Measurements from ENCODE around the gene RFX2.
"Not testable (repeated sequence)": the region's sequence is repeated elsewhere in the genome, so short reads cannot be mapped to it uniquely, and the experiment has no call there.

The RFX2 gene

GRCh38 chr19:6038634-6039405 lies 71.5 kb downstream of the RFX2 start:
- DNase-seq (ENCODE audit: low spot score), result no peak

GRCh38 chr19:6035026-6035425 lies 75.3 kb downstream of the RFX2 start:
- DNase-seq (ENCODE audit: low spot score), result no peak

DNA sequence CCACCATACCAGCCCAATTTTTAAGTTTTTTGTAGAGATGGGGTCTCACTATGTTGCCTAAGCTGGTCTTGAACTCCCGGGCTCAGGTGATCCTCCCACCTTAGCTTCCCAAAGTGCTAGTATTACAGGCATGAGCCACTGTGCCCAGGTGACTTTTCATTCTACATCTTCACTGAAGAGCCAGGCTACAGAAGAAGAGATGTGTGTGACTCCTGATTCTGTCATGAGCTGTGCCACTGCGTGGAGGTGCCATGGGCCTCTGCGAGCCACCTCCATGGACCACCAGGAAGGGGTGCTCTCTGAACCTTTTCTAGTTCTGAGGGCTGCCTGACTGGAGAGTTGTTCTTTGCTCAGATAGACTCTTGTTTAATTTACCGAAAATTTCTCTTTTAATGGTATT lies 75.8 kb downstream of the RFX2 start:
- DNase-seq (ENCODE audit: low spot score), result no peak

DNA sequence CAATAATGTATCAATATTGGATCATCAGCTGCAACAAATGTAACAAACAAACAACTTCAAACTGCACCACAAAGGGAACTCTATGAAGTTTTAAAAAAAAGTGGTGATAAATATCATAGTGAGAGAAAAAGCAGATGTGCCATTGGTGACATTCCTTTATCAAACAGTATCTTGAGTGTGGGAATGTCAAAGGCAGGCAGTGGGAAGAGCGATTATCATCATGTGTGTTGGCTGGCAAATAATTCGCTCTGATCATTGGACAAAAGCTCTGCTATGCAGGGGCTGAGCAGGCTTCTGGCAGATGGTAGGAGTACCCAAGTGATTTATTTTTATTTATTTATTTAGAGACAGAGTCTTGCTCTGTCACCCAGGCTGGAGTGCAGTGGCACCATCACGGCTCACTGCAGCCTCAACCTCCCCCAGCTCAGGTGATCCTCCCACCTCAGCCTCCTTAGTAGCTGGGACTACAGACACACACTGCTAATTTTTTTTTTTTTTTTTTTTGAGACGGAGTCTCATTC lies 76.5 kb downstream of the RFX2 start:
- no peak for DNase-seq (ENCODE audit: low spot score)

DNA sequence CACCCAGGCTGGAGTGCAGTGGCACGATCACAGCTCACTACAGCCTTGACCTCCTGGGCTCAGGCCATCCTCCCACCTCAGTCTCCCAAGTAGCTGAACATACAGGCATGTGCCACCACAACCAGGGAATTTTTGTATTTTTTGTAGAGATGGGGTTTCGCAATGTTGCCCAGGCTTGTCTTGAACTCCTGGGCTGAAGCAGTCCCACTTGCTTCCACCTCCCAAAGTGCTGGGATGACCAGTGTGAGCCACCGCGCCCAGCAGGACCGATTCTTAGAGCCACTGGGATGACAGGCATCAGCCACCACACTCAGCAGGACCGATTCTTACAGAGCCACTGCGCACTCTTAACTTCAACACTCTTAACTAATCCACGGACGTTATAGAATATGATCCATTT lies 77.5 kb downstream of the RFX2 start:
- no peak for DNase-seq (ENCODE audit: low spot score)

DNA sequence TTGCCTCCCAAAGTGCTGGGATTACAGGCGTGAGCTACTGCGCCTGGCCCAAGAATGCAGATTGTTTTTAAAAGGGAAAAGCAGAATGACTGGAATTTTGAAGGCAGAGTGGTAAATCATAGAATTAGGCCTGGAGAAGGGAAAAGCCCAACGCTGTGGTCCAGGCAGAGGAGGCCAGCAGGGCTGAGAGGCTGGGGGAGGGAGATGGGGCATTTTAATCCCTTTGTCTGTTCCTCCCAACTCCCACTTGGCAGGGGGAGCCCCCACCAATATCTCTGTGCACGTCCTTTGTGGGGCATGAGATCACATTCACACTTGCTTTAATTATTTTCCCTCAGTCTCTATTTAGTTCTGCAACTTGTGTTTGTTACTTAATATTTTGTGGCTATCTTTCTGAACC lies 77.9 kb downstream of the RFX2 start:
- DNase-seq (ENCODE audit: low spot score), result no peak

- DNase-seq (ENCODE audit: low spot score), result peak; percentile 53
These were observed 80.1 kb downstream of the RFX2 start for GRCh38 chr19:6030214-6030507.

- DNase-seq (ENCODE audit: low spot score), result no peak
These were observed 83.7 kb downstream of the RFX2 start for GRCh38 chr19:6026390-6027227.

DNA sequence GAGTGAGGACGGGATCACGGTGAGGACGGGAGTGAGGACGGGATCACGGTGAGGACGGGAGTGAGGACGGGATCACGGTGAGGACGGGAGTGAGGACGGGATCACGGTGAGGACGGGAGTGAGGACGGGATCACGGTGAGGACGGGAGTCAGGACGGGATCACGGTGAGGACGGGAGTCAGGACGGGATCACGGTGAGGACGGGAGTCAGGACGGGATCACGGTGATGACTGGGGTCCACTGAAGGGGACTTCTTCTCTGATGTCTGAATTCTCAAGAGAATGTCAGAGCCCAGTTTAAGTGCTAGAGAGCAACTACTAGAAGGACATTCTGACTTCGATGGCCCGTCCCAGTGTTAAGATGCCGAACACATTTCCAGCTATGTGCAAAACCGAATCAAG lies 85.5 kb downstream of the RFX2 start:
- DNase-seq (ENCODE audit: low spot score), result not testable (repeated sequence)

DNA sequence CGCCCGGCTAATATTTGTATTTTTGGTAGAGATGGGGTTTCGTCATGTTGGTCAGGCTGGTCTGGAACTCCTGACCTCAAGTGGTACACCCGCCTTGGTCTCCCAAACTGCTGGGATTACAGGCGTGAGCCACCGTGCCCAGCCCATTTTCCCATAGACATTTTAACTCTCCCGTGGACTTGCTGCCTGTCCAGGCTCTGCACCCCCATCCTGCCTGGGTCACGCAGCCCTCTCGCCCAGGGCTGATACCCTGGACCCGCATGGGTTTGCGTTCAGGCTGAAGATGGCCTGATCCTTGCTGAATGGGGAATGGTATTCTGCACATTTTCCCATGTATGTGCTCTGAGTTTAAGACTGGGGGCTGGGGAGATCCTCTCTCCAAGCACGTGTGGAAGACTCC lies 86.4 kb downstream of the RFX2 start:
- no peak for DNase-seq (ENCODE audit: low spot score)

GRCh38 chr19:6023085-6023682 lies 87.1 kb downstream of the RFX2 start:
- DNase-seq (ENCODE audit: low spot score), result peak; percentile 65

DNA sequence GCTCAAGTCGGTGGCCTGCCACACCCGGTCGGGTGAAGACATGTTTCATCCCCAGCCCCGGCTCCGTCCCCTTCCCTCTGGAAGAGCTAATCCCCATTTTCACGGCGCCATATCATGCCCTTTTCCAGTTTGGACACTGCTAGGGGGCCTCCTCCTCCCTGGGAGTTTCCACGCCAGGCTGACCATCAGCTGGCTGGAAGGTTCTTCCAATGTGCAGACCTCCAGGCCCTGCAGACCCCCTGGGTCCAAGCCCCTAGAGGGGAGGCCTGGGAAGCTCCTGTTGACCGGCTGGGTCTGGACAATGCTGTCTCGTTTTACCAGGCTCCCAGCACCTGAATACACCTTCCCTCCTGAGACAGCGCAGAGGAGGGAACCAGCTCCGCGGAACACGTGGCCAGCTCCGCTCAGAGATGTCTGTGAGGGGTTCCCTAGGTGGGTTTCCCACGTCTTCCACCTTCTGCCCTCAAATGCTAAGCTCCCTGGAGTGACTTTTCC lies 87.7 kb downstream of the RFX2 start:
- DNase-seq (ENCODE audit: low spot score), result no peak

- peak; percentile 87 for DNase-seq (ENCODE audit: low spot score)
These were observed 88.3 kb downstream of the RFX2 start for GRCh38 chr19:6021878-6022569.

DNA sequence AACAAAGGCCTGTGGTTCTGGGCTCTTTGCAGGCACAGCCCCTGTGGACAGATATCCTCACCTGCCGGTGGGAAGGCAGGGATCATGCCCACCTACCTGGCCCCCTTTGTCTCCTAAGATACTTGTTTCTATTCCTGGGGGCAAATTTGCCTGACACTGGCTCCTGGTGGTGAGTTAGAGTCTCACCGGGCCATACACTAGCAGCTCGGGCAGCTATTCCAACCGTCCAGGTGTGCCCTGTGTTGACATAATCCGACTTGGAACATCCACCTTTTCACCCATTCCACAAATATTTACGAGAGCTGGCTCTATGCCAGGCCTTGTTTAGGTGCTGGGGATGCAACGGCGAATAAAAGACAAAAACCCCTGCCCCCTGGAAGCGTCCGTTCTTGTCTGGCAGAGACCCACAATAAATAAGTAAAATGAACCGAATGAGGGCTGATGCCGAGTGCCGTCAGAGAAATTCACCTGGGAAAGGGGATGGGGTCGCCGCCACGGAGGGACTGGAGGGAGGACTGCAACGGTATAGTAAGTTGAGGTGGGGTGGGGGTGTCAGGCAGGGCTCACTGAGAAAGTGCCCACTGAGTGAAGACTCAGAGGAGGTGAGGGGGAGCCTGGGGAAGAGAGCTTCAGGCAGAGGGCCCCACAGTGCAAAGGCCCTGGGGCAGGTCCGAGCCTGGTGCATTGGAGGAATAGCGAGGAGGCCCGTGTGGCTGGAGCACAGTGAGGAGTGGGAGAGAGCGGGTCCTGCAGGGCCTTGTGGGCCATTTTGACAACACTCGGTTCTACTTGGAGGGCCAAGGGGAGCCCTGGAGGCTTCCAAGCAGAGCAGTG lies 89.1 kb downstream of the RFX2 start:
- DNase-seq (ENCODE audit: low spot score), result no peak

DNA sequence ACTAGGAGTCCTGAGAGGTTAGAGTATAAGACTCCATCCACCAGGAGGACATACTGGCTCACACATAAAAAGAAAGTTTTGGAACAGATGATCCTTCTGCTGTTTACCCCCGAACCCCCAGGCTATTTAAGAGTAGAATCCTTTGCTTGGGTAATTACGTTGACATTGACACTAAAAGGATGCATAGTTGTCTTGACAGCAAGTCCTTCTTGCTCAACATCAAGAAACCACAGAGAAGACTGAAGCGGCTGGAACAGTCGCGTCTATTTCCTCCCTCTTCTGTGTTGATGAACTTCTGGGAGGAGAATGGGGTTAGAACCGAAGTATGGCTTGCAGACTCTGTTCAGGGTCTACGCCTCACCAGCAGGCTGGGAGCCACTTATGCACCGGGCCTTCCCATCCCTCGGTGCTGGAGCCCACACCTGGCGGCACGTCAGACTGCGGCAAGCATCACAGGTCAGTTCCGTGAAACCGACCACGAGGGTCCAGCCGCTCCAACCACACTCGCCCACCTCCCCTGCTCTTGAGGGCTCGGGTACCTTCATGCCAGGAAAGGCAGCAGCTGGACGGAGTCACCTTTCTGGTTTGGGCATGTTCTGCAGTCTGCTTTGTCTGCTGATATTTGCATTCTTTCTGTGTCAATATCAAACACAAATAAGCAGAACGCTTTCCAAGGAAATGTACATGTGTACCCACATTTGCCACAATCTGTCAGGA lies 90.0 kb downstream of the RFX2 start:
- DNase-seq (ENCODE audit: low spot score), result no peak

DNA sequence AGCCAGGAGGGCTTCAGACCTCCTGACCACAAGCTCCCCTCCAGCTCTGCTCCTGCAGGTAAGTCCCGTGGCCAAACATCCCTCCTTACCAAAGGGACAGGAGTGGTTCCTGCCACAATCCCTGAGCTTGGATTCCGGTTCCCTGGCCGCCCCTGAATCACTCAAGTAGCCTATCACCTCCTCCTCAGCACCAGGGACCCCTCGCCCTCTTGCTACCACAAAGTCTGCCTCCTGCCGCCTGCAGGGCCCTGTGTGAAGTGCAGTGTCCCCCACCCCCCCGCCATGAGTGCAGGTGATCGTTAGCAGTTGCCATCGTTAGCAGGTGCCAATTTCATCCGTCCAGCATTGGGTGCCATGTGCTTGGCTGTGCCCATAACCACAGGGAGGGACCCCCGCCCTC lies 91.5 kb downstream of the RFX2 start:
- no peak for DNase-seq (ENCODE audit: low spot score)

GRCh38 chr19:6017576-6017975 lies 92.7 kb downstream of the RFX2 start:
- DNase-seq (ENCODE audit: low spot score), result no peak

DNA sequence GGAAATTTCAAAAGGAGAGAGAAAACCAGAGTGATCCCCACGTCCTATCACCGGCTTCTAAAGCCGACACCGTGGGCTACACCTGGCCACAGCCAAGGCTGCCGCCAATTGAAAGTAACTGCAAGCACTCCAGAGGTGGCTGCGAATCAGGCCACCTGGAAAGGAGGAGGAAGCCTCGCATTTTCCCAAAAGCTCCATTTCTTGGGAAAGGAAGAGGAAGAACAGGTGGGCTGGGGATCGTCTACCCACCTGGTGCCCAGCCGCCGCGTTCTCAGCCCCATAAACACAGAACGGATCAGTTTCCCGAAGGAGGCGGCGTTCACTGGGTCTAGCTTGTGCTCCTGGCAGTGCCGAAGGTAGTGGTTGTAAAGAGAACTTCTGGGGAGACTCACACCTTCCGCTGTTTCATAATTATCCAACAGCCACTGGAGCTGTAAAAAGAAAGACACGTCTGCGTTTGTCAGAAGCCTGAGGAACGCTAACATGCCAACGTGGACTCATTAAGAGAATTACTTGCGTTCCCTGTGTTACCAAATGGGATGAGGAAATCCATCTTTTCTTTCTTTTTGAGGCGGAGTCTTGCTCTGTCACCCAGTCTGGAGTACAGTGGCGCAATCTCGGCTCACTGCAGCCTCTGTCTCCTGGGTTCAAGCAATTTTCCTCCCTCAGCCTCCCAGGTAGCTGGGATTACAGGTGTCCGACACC lies 94.3 kb downstream of the RFX2 start:
- DNase-seq (ENCODE audit: low spot score), result no peak

DNA sequence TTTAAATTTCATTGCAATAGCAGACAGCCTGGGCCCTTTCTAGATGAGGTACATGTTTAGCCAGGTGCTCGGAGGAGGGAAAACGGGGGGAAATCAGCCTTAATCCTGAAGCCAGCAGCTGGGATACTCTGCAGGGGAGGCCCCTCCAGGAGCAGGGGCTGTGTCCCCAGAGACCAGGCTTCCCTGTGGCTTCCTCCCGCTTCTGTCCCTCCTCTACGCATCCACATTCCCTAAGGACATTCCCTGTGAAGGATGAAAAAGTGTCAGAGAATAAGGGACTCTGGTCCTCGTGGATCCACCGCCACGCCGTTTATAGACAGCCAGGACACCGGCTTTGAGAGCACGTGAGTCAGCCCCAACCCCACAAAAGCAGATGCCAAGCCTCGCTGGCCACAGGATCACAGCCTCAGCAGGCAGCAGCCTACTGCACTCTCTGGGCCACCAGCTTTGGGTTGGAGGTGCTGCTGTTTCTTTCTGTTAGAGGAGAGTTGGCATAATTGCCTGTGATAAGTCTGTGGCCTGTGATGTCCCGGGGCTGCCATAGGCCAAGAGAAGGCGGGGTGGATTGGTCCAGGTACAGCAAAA lies 95.7 kb downstream of the RFX2 start:
- DNase-seq (ENCODE audit: low spot score), result no peak

Data from hepatic stellate cell (primary cell).